Mucosa of descending colon (tissue), 3 donors: ENCODE results near the gene SPARC. TPM values are rescaled to one million over a fixed set of nuclear protein-coding genes. Genes with fewer than 3 reads are reported as not detected.

Experiments used
- ATAC-seq: fragments of 200-7000 bp; cut with Tn5 transposase; one replicate; pipeline ENCODE4 v1.9.1; 2020; ENCODE audit warnings: mild to moderate bottlenecking, moderate library complexity
- DNase-seq, 3 donors: peaks; one replicate each; pipeline ENCODE4 v3.0.0-alpha.2; 2020
- H3K36me3 ChIP-seq: fragments of 200-600 bp; one replicate; pipeline ENCODE4 v1.8.0; 2021; ENCODE audit warnings: low read depth, mild to moderate bottlenecking
- H3K4me1 ChIP-seq: fragments of 200-600 bp; one replicate; pipeline ENCODE4 v1.8.0; 2021; ENCODE audit warnings: low read depth, mild to moderate bottlenecking
- H3K4me3 ChIP-seq: fragments of 200-600 bp; one replicate; pipeline ENCODE4 v1.8.0; 2021; ENCODE audit warnings: mild to moderate bottlenecking
- H3K9me3 ChIP-seq: fragments of 200-600 bp; one replicate; pipeline ENCODE4 v1.8.0; 2021; ENCODE audit warnings: mild to moderate bottlenecking
- CTCF ChIP-seq: fragments of 200-600 bp; IDR thresholded peaks from one replicate; pipeline ENCODE4 v1.8.0; 2022; ENCODE audit warnings: antibody characterized with exemption, mild to moderate bottlenecking
- intact Hi-C, 2 donors: fragments of 100-400 bp; cut with DNase I in 1 of 2; cut with micrococcal nuclease in 1 of 2; formaldehyde crosslinking; loops; one replicate each; pipeline versions ENCODE4 v1.11.0 to v1.11.1; 2022; cut with DNase I, micrococcal nuclease
- total RNA-seq, 3 donors: library from RNA; stranded (reverse); fragmentation: NEBNext Ultra II Directional in 2 of 3; extraction: Animal tissue kit (Norgen Biotek cat#: 25700) in 2 of 3; gene quantifications; one replicate each; pipeline versions ENCODE4 v1.2.1 to v1.2.4, GENCODE V29; 2021 to 2023
- donor health status: DM: no; HTN: no; CAD: no; lungs with moderate emphysema.
- donor health status: DM: no; HTN: no; CAD: no.
- donor health status: DM: no; HTN: yes; CAD: no.

Gene SPARC
- total RNA-seq, 3 donors from 2014 or later = 78.0 to 410 (median 227) TPM

- ATAC-seq (peak; percentile 5), DNase-seq (no peak)
- no peaks in the 10 kb centered on the region for H3K36me3 ChIP-seq
- intact Hi-C loops = no loop called here
- H3K4me1 ChIP-seq = peaks cover 12% of the 10 kb centered on the region
- H3K4me3 ChIP-seq = no peak overlapping the region
- no peak for TF ChIP-seq CTCF
- no peaks in the 10 kb centered on the region for H3K9me3 ChIP-seq
These were observed 21.1 kb downstream of the SPARC start for GRCh38 chr5:151665613-151666012.

GRCh38 chr5:151664694-151665585 lies 21.8 kb downstream of the SPARC start:
- no peaks in the 10 kb centered on the region for H3K9me3 ChIP-seq
- no peak for TF ChIP-seq CTCF
- intact Hi-C loops = loop anchor here in 1 of 2 donors (5.0 kb wide), 1 partner anchor 77 kb away; no protein-coding TSS in a partner anchor
- H3K4me1 ChIP-seq = peaks cover 9% of the 10 kb centered on the region
- no peak overlapping the region for H3K4me3 ChIP-seq
- DNase-seq (no peak), ATAC-seq (peak; percentile 27)
- no peaks in the 10 kb centered on the region for H3K36me3 ChIP-seq

GRCh38 chr5:151663617-151664293 lies 23.0 kb downstream of the SPARC start:
- Histone ChIP-seq H3K4me3 (no peak overlapping the region), H3K36me3 (no peaks in the 10 kb centered on the region), H3K9me3 (no peaks in the 10 kb centered on the region), H3K4me1 (peaks cover 9% of the 10 kb centered on the region)
- no peak for TF ChIP-seq CTCF
- peak; percentile 42 for ATAC-seq
- DNase-seq = peak in 1 of 3 donors; percentile 29
- intact Hi-C loops = loop anchor here in 1 of 2 donors (5.0 kb wide), 1 partner anchor 79 kb away; no protein-coding TSS in a partner anchor

- no peaks in the 10 kb centered on the region for H3K9me3 ChIP-seq
- no peaks in the 10 kb centered on the region for H3K36me3 ChIP-seq
- TF ChIP-seq CTCF = no peak
- H3K4me1 ChIP-seq = peaks cover 9% of the 10 kb centered on the region
- intact Hi-C loops = loop anchor here in 1 of 2 donors (5.0 kb wide), 1 partner anchor 79 kb away; no protein-coding TSS in a partner anchor
- ATAC-seq = no peak
- no peak for DNase-seq
- no peak overlapping the region for H3K4me3 ChIP-seq
These were observed 23.9 kb downstream of the SPARC start for GRCh38 chr5:151662805-151663204.

- no peak for ATAC-seq
These were observed 24.6 kb downstream of the SPARC start for GRCh38 chr5:151661968-151662732.

More at GRCh38 chr5:151661968-151662732, 24.6 kb downstream of the SPARC start:
- intact Hi-C loops = loop anchor here in 1 of 2 donors (5.0 kb wide), 1 partner anchor 80 kb away; no protein-coding TSS in a partner anchor
- DNase-seq = no peak
- no peak for TF ChIP-seq CTCF
- Histone ChIP-seq H3K9me3 (no peaks in the 10 kb centered on the region), H3K4me3 (no peak overlapping the region), H3K4me1 (peaks cover 9% of the 10 kb centered on the region), H3K36me3 (no peaks in the 10 kb centered on the region)
